ENCODE measurements around the gene ARHGAP8. TPM values are rescaled to one million over a fixed set of nuclear protein-coding genes. Genes with fewer than 3 reads are reported as not detected.
A peak's percentile ranks its signal among the peaks of the same experiment; 100 is the strongest.

Gene ARHGAP8
- total RNA-seq, 1 donor from 2014 or later: not detected

- Histone ChIP-seq H3K27ac (replicated peaks) (no peak overlapping the region), H3K36me3 (no peaks in the 10 kb centered on the region), H3K27me3 (ENCODE audit: low read depth) (peaks cover 18% of the 10 kb centered on the region), H3K4me3 (no peak overlapping the region), H3K9me3 (replicated peaks) (no peaks in the 10 kb centered on the region), H3K4me1 (no peaks in the 10 kb centered on the region)
- intact Hi-C loops (cut with micrococcal nuclease): no loop called here
- TF ChIP-seq CTCF (IDR thresholded peaks at IDR 0.05; ENCODE audit: borderline replicate concordance): no peak
- no peak for DNase-seq
Observed at GRCh38 chr22:44888491-44889254, 136.3 kb downstream of the ARHGAP8 start.

- no peak overlapping the region for H3K27ac ChIP-seq (replicated peaks)
- TF ChIP-seq CTCF (IDR thresholded peaks at IDR 0.05; ENCODE audit: borderline replicate concordance): peak; percentile 52
- H3K36me3 ChIP-seq: no peaks in the 10 kb centered on the region
- peaks cover 21% of the 10 kb centered on the region for H3K27me3 ChIP-seq (ENCODE audit: low read depth)
- intact Hi-C loops (cut with micrococcal nuclease): no loop called here
- DNase-seq: no peak
- no peaks in the 10 kb centered on the region for H3K4me1 ChIP-seq
- H3K4me3 ChIP-seq: no peak overlapping the region
- no peaks in the 10 kb centered on the region for H3K9me3 ChIP-seq (replicated peaks)
Observed at GRCh38 chr22:44889255-44889878, 137.0 kb downstream of the ARHGAP8 start.

GRCh38 chr22:44890416-44891292, 138.3 kb downstream of the ARHGAP8 start:
- peaks cover 28% of the 10 kb centered on the region for H3K27me3 ChIP-seq (ENCODE audit: low read depth)
- H3K4me1 ChIP-seq: no peaks in the 10 kb centered on the region
- no peaks in the 10 kb centered on the region for H3K9me3 ChIP-seq (replicated peaks)
- H3K27ac ChIP-seq (replicated peaks): no peak overlapping the region
- intact Hi-C loops (cut with micrococcal nuclease): no loop called here
- DNase-seq: no peak
- no peak overlapping the region for H3K4me3 ChIP-seq
- no peaks in the 10 kb centered on the region for H3K36me3 ChIP-seq
- TF ChIP-seq CTCF (IDR thresholded peaks at IDR 0.05; ENCODE audit: borderline replicate concordance): no peak

- Histone ChIP-seq H3K9me3 (replicated peaks) (no peaks in the 10 kb centered on the region), H3K4me1 (no peaks in the 10 kb centered on the region), H3K27ac (replicated peaks) (no peak overlapping the region), H3K4me3 (no peak overlapping the region), H3K36me3 (no peaks in the 10 kb centered on the region), H3K27me3 (ENCODE audit: low read depth) (peaks cover 28% of the 10 kb centered on the region)
- DNase-seq: no peak
- intact Hi-C loops (cut with micrococcal nuclease): no loop called here
- TF ChIP-seq CTCF (IDR thresholded peaks at IDR 0.05; ENCODE audit: borderline replicate concordance): no peak
Observed at GRCh38 chr22:44891293-44891747, 138.9 kb downstream of the ARHGAP8 start.

- Histone ChIP-seq H3K27ac (replicated peaks) (no peak overlapping the region), H3K4me3 (no peak overlapping the region), H3K27me3 (ENCODE audit: low read depth) (peaks cover 28% of the 10 kb centered on the region), H3K9me3 (replicated peaks) (no peaks in the 10 kb centered on the region), H3K36me3 (no peaks in the 10 kb centered on the region), H3K4me1 (no peaks in the 10 kb centered on the region)
- DNase-seq: no peak
- intact Hi-C loops (cut with micrococcal nuclease): no loop called here
- TF ChIP-seq CTCF (IDR thresholded peaks at IDR 0.05; ENCODE audit: borderline replicate concordance): no peak
Observed at GRCh38 chr22:44891791-44892190, 139.4 kb downstream of the ARHGAP8 start.
